Tibial nerve (tissue), 4 donors: ENCODE measurements around the gene KANK2.

ENCODE experiments used
- EP300 ChIP-seq, 2 donors: sonication (generic); formaldehyde crosslinking; IDR thresholded peaks; one replicate each; pipeline ENCODE4 v1.6.1; 2017; ENCODE audit warnings: antibody characterized with exemption in 2 of 2, mild to moderate bottlenecking in 1 of 2
- POLR2A ChIP-seq, 2 donors: fragments of 450-650 bp; IDR thresholded peaks; one replicate each; pipeline ENCODE4 v1.6.1; 2017; ENCODE audit warnings: antibody characterized with exemption in 2 of 2, mild to moderate bottlenecking in 2 of 2, moderate library complexity in 2 of 2
- TF ChIP-seq, protein P1 (sequence below), 5 experiments: fragments of 200-600 bp in 3 of 5; fragments of 450-650 bp in 2 of 5; sonication (generic) in 3 of 5; IDR thresholded peaks; one replicate each; pipeline ENCODE4 v1.5.1; 2016 to 2019; ENCODE audit warnings: antibody characterized with exemption in 5 of 5, mild to moderate bottlenecking in 3 of 5, moderate library complexity in 2 of 5

DNA sequence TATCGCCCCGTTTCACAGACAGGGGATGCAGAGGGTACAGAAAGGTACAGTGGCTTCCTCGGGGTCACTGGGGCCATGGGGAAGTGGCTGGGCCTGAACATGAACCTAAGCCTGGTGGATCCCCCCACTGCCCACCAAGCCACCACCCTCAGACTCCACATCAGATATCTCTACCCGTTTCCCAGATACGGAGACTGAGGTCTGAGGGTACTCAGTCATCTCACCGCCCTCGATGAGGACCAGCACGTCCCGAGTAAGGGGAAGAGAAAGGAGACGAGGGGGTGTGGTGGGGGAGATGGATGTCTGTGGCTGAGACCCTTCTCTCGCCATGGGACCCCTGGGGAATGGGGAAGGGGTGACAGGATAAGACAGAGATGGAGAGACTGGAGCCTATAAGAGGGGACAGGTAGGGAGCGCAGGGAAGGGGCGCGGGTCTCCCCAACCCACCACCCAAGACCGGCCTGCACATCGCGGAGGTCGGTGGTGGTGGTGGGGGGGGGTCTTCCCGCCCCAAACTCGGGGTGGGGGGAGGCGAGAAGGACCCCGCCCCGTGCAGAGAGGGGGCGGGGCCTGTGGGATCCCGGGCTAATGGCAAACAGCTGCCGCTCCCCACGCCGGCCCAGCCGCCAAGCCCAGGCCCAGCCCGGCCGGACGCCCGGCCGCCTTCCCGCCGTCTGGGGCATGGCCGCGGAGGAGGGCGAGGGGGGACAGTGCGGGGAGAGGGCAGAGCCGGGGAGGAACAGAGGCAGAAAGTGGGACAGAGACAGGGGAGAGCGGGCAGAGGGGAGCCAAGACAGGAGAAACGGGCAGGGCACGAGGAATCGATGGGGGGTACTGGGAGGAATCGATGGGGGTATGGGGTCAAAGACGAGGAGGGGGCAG, 698 bp downstream of the KANK2 start:
- TF ChIP-seq, protein P1, sequence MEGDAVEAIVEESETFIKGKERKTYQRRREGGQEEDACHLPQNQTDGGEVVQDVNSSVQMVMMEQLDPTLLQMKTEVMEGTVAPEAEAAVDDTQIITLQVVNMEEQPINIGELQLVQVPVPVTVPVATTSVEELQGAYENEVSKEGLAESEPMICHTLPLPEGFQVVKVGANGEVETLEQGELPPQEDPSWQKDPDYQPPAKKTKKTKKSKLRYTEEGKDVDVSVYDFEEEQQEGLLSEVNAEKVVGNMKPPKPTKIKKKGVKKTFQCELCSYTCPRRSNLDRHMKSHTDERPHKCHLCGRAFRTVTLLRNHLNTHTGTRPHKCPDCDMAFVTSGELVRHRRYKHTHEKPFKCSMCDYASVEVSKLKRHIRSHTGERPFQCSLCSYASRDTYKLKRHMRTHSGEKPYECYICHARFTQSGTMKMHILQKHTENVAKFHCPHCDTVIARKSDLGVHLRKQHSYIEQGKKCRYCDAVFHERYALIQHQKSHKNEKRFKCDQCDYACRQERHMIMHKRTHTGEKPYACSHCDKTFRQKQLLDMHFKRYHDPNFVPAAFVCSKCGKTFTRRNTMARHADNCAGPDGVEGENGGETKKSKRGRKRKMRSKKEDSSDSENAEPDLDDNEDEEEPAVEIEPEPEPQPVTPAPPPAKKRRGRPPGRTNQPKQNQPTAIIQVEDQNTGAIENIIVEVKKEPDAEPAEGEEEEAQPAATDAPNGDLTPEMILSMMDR (IDR thresholded peaks at IDR 0.05), result no peak
- no peak for TF ChIP-seq EP300 (IDR thresholded peaks at IDR 0.05)
- TF ChIP-seq POLR2A (IDR thresholded peaks at IDR 0.05), result no peak
